GM18526 (cell line): ENCODE results near the gene TBC1D22A.

ENCODE experiments used
- POLR2A ChIP-seq: IDR thresholded peaks from 3 replicates; pipeline ENCODE4 v1.6.1; 2011; ENCODE audit not compliant: insufficient read length; ENCODE audit errors: extremely low read depth

TBC1D22A gene

DNA sequence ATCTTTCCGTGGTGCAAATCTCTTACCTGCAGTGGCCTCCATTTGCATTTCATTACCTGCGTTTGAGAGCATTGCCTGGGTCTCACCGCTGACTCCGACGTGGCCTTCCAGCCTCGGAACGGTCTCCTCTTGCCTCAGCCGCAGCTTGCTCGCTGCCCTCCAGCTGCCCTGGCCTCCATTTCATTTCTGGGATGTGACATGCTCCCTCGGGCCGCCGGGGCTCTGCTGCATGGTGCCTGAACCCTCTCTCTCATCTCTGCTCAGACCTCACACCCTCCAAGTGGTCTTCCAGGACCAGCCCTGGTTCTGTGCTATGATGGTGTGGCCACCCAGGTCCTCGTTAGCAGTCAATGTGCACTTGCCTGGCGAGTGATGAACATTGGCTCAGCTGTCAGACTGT lies 229.2 kb downstream of the TBC1D22A start:
- TF ChIP-seq POLR2A, result no peak

DNA sequence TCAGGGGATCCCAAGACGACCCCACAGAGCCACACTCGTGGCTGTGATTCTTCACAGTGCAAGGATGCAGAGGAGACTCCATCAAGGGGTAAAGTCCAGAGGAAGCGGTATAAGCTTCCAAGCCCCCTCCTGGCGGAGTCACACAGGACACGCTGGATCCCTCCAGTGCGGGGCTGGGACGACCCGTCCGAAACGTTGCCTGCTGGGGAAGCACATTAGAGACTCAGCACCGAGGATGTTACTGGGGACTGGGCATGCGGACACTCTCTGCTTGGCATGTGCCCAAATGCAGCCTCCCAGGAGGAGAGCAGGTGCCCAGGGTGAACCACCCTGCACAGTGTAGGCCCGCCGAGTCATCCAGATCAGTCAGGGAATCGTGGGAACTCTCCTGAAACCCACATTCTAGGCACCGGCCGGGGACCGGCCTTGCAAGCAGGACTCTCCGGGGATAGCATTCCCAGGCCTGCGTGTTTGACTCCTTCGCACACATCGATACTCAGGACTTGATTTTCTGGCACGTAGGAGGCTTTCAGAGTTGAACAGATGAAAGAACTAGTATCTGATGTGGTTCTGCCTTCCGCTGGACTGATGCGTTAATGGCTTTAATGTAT lies 229.8 kb downstream of the TBC1D22A start:
- TF ChIP-seq POLR2A, result no peak

DNA sequence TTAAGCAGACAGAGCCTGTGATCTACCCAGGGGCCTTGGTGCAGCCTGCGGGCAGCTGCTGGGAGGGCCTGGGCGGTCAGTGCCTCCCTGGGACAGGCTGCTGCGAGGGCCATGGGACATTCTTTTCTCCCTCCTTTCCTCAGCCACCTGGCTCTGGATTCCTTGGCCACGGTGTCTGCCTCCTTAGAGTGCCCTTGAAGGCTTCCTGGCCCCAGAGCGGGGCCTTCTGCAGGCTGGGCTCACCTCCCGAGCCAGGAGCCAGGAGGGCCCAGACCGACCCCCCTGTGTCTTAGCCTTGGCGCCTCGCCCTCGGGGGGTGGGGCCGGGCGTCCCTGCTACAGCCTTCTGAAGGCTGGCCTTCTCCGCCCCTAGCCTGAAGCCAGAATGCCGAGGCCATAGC lies 231.2 kb downstream of the TBC1D22A start:
- no peak for TF ChIP-seq POLR2A

DNA sequence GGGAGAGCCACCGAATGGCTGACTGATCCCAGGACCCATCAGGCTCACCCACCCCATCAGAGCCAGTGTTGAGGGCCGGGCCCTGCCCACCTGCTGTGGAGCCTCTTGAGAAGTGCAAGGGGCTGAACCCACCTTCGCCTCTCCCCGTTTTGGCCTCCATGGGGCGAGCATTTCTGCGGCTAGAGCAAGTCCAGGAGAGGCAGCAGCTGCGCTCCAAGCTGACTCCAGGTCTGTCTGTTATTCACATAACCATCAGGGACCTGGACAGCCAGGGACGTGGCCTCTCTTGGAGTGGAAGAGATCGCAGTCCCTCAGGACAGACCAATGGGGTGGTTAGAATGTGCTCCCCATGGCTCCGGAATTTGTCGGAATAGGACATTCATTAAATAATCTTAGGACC lies 231.8 kb downstream of the TBC1D22A start:
- no peak for TF ChIP-seq POLR2A

- no peak for TF ChIP-seq POLR2A
These were observed 232.5 kb downstream of the TBC1D22A start for GRCh38 chr22:46994983-46995382.

DNA sequence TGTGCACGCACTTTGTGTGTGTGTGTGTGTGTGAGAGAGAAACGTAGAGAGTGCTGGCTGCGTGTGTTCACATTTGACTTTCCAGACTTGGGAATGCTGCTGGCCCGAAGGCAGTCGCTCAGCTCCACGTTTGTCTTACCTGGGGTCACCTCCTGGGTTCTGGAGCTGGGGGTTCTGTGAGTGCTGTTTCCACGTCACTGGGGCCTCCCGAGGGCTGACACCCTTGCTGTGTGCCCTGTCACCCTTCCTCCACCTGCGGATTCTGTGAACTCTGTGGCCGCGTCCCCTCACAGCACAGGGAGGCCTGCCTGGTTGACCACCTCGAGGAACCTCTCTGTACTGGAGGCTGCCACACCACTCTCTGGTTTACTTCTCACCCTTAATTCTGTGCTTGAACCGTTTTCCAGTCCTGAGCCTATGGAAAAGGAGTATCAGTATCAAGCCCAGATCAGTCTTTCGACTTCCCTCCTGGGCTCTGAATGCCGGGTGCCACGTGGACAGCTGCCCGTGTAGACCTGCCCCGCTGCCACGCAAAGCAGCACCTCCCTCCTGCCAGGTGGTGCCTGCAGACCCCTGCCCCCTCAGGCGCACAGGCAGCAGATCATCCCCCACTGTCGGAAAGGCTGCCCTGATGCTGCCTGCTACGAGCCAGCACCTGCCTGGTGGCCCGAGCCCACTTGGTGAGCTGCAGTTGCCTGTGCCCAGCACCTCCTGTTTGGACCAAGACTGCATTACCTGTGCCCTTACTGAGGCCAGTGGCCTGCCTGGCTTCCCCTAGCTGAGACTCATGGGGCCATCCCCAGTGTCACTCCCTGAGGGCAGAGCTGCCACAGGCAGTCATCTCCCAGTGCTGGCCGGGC lies 233.3 kb downstream of the TBC1D22A start:
- TF ChIP-seq POLR2A, result no peak

GRCh38 chr22:46996595-46997310 lies 234.3 kb downstream of the TBC1D22A start:
- TF ChIP-seq POLR2A, result no peak

- TF ChIP-seq POLR2A, result no peak
These were observed 235.0 kb downstream of the TBC1D22A start for GRCh38 chr22:46997311-46997970.

GRCh38 chr22:46998331-46998730 lies 235.9 kb downstream of the TBC1D22A start:
- TF ChIP-seq POLR2A, result no peak

GRCh38 chr22:47000256-47000655 lies 237.8 kb downstream of the TBC1D22A start:
- TF ChIP-seq POLR2A, result no peak

DNA sequence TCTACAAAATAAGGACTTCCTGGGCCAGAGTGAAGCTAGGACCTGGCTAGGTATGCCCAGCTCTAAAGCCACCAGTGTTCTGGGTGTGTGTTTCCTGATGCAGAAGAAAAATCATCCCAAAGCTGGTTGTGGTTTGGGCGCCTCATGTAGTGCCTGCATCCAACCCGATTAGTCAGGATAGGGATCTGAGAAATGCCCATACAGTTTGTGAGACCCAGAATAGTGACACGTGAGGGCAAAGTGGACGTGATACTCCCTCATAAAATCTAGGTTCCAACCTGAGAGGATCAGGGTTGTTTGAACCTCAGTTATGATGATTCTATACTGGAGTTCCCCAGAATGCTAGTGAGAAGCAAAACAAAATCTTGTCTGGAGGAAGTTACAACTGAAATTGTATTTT lies 238.4 kb downstream of the TBC1D22A start:
- TF ChIP-seq POLR2A, result no peak

- TF ChIP-seq POLR2A, result no peak
These were observed 238.8 kb downstream of the TBC1D22A start for GRCh38 chr22:47001288-47001687.

DNA sequence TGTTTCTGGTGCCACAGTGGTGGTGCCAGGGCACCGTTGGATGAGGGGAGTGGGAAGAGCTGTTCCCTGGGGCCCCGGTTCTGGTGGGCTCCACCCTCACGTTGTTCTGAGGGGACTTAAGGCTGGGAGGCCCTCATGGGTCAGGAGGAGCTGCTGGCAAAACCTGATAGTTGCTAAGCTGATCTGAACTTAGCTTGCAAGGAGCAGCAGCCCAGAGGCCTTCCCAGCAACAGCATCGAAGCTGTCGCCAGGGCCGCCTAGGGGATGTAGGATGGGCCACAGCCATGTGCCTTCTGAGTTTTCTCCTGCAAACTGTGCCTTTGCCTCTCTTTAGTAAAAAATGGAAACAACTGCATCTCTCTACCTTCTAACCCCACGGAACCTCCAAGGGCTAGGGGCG lies 240.2 kb downstream of the TBC1D22A start:
- TF ChIP-seq POLR2A, result no peak

GRCh38 chr22:47005506-47006408 lies 243.3 kb downstream of the TBC1D22A start:
- TF ChIP-seq POLR2A, result no peak

GRCh38 chr22:47006433-47006832 lies 244.0 kb downstream of the TBC1D22A start:
- no peak for TF ChIP-seq POLR2A

GRCh38 chr22:47006869-47007268 lies 244.4 kb downstream of the TBC1D22A start:
- TF ChIP-seq POLR2A, result no peak
